GM23338 (cell line): ENCODE data around the gene ANTXR1. TPM values are rescaled to one million over a fixed set of nuclear protein-coding genes. Genes with fewer than 3 reads are reported as not detected.

ENCODE experiments used
- ATAC-seq: fragments of 200-7000 bp; cut with Tn5 transposase; 3 replicates; pipeline ENCODE4 v1.9.1; 2020
- DNase-seq: peaks from one replicate; pipeline ENCODE4 v3.0.0-alpha.2; 2015; ENCODE audit warnings: low spot score
- H2AFZ ChIP-seq: fragments of 200-600 bp; sonication (generic); 2 replicates; pipeline ENCODE4 v1.8.0; 2016; ENCODE audit warnings: antibody characterized with exemption, mild to moderate bottlenecking, moderate library complexity
- H3F3A ChIP-seq: fragments of 200-600 bp; sonication (generic); replicated peaks from 2 replicates; pipeline ENCODE4 v1.8.0; 2017; ENCODE audit warnings: antibody characterized with exemption, mixed run types, low read depth
- H3K27ac ChIP-seq: fragments of 200-600 bp; sonication (generic); 2 replicates; pipeline ENCODE4 v1.6.1; 2016; ENCODE audit warnings: low read depth
- H3K27me3 ChIP-seq: fragments of 200-600 bp; sonication (generic); 2 replicates; pipeline ENCODE4 v1.8.0; 2016; ENCODE audit warnings: mild to moderate bottlenecking, mixed run types, moderate library complexity; ENCODE audit not compliant: insufficient read depth
- H3K36me3 ChIP-seq: fragments of 200-600 bp; sonication (generic); 2 replicates; pipeline ENCODE4 v1.8.0; 2016; ENCODE audit warnings: mild to moderate bottlenecking; ENCODE audit not compliant: insufficient read depth
- H3K4me1 ChIP-seq: fragments of 200-600 bp; sonication (generic); 2 replicates; pipeline ENCODE4 v1.8.0; 2016; ENCODE audit warnings: mild to moderate bottlenecking, moderate library complexity; ENCODE audit not compliant: insufficient read depth
- H3K4me2 ChIP-seq: fragments of 200-600 bp; sonication (generic); 2 replicates; pipeline ENCODE4 v1.7.1; 2017; ENCODE audit warnings: mixed run types
- H3K4me3 ChIP-seq: fragments of 200-600 bp; sonication (generic); 2 replicates; pipeline ENCODE4 v1.6.1; 2016; ENCODE audit warnings: mixed run types
- H3K79me2 ChIP-seq: fragments of 200-600 bp; sonication (generic); replicated peaks from 2 replicates; pipeline ENCODE4 v1.8.0; 2017; ENCODE audit warnings: mild to moderate bottlenecking; ENCODE audit not compliant: insufficient read depth
- H3K9me2 ChIP-seq: fragments of 200-600 bp; sonication (generic); 2 replicates; pipeline ENCODE4 v1.8.0; 2017; ENCODE audit not compliant: insufficient read depth
- H4K20me1 ChIP-seq: fragments of 200-600 bp; sonication (generic); replicated peaks from 2 replicates; pipeline ENCODE4 v1.8.0; 2017; ENCODE audit warnings: mild to moderate bottlenecking; ENCODE audit not compliant: insufficient read depth
- H3K27ac Mint-ChIP-seq: 2 replicates; pipeline ENCODE4 v1.8.0; 2020; ENCODE audit warnings: inconsistent platforms, mild to moderate bottlenecking, moderate library complexity, mixed read lengths
- H3K27me3 Mint-ChIP-seq: 3 replicates; pipeline ENCODE4 v1.8.0; 2022; ENCODE audit warnings: low read depth, mild to moderate bottlenecking, moderate library complexity, mixed read lengths, inconsistent platforms; ENCODE audit not compliant: insufficient read depth, poor library complexity
- H3K36me3 Mint-ChIP-seq: 3 replicates; pipeline ENCODE4 v1.8.0; 2021; ENCODE audit warnings: low read depth, mild to moderate bottlenecking, inconsistent platforms, moderate library complexity, mixed read lengths
- H3K4me1 Mint-ChIP-seq: 3 replicates; pipeline ENCODE4 v1.8.0; 2020; ENCODE audit warnings: mild to moderate bottlenecking, inconsistent platforms, mixed read lengths
- H3K4me3 Mint-ChIP-seq: 3 replicates; pipeline ENCODE4 v1.8.0; 2021; ENCODE audit warnings: moderate library complexity, mild to moderate bottlenecking, inconsistent platforms, mixed read lengths
- H3K9me3 Mint-ChIP-seq: 3 replicates; pipeline ENCODE4 v1.8.0; 2020; ENCODE audit warnings: moderate library complexity, mild to moderate bottlenecking, inconsistent platforms, mixed read lengths
- CREB1 ChIP-seq: fragments of 250-450 bp; sonication (Bioruptor Pico); IDR thresholded peaks from 2 replicates; pipeline ENCODE4 v1.5.0; 2020; ENCODE audit warnings: low read depth, mild to moderate bottlenecking, moderate library complexity
- EZH2 ChIP-seq: fragments of 200-600 bp; sonication (generic); IDR thresholded peaks from one replicate; pipeline ENCODE4 v1.8.0; 2017; ENCODE audit warnings: antibody characterized with exemption, mild to moderate bottlenecking, low read depth; ENCODE audit not compliant: unreplicated experiment
- EZH2phosphoT487 ChIP-seq: fragments of 200-600 bp; sonication (generic); IDR thresholded peaks from one replicate; pipeline ENCODE4 v1.8.1; 2018; ENCODE audit warnings: antibody characterized with exemption; ENCODE audit not compliant: unreplicated experiment
- JUNB ChIP-seq: IDR thresholded peaks from one replicate; pipeline ENCODE4 v1.6.1; 2016; ENCODE audit warnings: antibody characterized with exemption; ENCODE audit not compliant: unreplicated experiment
- NANOG ChIP-seq: IDR thresholded peaks from 2 replicates; pipeline ENCODE4 v1.6.1; 2016; ENCODE audit warnings: antibody characterized with exemption, borderline replicate concordance
- POLR2AphosphoS5 ChIP-seq: IDR thresholded peaks from 2 replicates; pipeline ENCODE4 v1.6.1; 2016; ENCODE audit warnings: antibody characterized with exemption, low read depth
- STAT1 ChIP-seq: IDR thresholded peaks from one replicate; pipeline ENCODE4 v1.6.1; 2016; ENCODE audit warnings: antibody characterized with exemption; ENCODE audit not compliant: unreplicated experiment
- ZNF114 ChIP-seq: fragments of 250-450 bp; sonication (Bioruptor Pico); IDR thresholded peaks from 2 replicates; pipeline ENCODE4 v1.5.0; 2020; ENCODE audit warnings: mild to moderate bottlenecking, moderate library complexity
- ZNF331 ChIP-seq: fragments of 250-450 bp; sonication (Bioruptor Pico); IDR thresholded peaks from 2 replicates; pipeline ENCODE4 v1.5.0; 2020; ENCODE audit warnings: low read depth, mild to moderate bottlenecking, moderate library complexity
- polyA plus RNA-seq: library from polyadenylated mRNA; unstranded; fragments of >200 nt; fragmentation: Nextera tagmentation; extraction: Ambion mirVana; gene quantifications from 2 replicates; pipeline ENCODE4 v1.2.1, GENCODE V29; 2016
- total RNA-seq: library from RNA; depleted of rRNA; stranded (reverse); fragments of >200 nt; shearing (Covaris generic); gene quantifications from 2 replicates; pipeline ENCODE4 v1.2.3, GENCODE V29; 2014
- TF ChIP-seq, protein P1 (sequence below): fragments of 250-450 bp; sonication (Bioruptor Pico); IDR thresholded peaks from 2 replicates; pipeline ENCODE4 v1.5.0; 2020; ENCODE audit warnings: mild to moderate bottlenecking, moderate library complexity
- TF ChIP-seq, protein P2 (sequence below): IDR thresholded peaks from one replicate; pipeline ENCODE4 v1.6.1; 2018; ENCODE audit warnings: antibody characterized with exemption; ENCODE audit not compliant: unreplicated experiment
- TF ChIP-seq, protein P3 (sequence below), 2 experiments: fragments of 200-600 bp in 1 of 2; sonication (generic) in 1 of 2; conservative IDR thresholded peaks; 2 replicates each; pipeline versions ENCODE4 v1.5.1 to v1.6.1; 2016 to 2017; ENCODE audit warnings: antibody characterized with exemption in 2 of 2, low read depth in 2 of 2, mild to moderate bottlenecking in 2 of 2, moderate library complexity in 1 of 2
- TF ChIP-seq, protein P4 (sequence below): IDR thresholded peaks from 2 replicates; pipeline ENCODE4 v1.6.1; 2016; ENCODE audit warnings: antibody characterized with exemption

The ANTXR1 gene
- total and polyA plus RNA-seq, 2 experiments from 2014 or later, result 16.1 to 23.1 TPM

DNA sequence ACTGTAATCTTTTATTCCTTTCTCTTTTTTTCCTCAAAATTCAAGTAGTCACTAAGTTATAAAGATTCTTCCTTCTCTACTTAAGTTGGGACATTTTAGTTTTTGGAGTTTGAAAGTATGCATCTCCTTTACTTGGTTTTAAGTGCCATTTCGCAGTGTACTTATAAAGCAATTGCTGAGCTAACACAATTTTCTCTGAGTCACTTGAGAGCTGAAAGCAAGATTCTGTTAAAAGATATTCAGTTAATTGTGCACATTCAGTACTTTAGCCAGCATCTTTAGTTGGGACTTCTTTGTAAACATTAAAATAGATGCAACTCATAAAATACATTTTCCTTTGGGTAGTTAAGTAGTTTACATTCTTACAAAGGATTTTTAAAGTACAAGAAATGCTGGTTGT is 238.0 kb downstream of the ANTXR1 start:
- Histone ChIP-seq H4K20me1 (no peaks in the 10 kb centered on the region), H3K27me3 (no peaks in the 10 kb centered on the region), H3K79me2 (no peaks in the 10 kb centered on the region), H3K4me1 (no peaks in the 10 kb centered on the region), H3K4me2 (no peak overlapping the region), H3K9me2 (no peaks in the 10 kb centered on the region), H2AFZ (no peak overlapping the region), H3F3A (no peaks in the 10 kb centered on the region), H3K27ac (no peak overlapping the region), H3K36me3 (no peaks in the 10 kb centered on the region), H3K4me3 (no peak overlapping the region)
- Mint-ChIP-seq H3K4me3 (no peak overlapping the region), H3K27me3 (no peaks in the 10 kb centered on the region), H3K27ac (no peak overlapping the region), H3K9me3 (no peaks in the 10 kb centered on the region), H3K36me3 (peaks cover 11% of the 10 kb centered on the region), H3K4me1 (no peaks in the 10 kb centered on the region)
- TF ChIP-seq, protein P1, sequence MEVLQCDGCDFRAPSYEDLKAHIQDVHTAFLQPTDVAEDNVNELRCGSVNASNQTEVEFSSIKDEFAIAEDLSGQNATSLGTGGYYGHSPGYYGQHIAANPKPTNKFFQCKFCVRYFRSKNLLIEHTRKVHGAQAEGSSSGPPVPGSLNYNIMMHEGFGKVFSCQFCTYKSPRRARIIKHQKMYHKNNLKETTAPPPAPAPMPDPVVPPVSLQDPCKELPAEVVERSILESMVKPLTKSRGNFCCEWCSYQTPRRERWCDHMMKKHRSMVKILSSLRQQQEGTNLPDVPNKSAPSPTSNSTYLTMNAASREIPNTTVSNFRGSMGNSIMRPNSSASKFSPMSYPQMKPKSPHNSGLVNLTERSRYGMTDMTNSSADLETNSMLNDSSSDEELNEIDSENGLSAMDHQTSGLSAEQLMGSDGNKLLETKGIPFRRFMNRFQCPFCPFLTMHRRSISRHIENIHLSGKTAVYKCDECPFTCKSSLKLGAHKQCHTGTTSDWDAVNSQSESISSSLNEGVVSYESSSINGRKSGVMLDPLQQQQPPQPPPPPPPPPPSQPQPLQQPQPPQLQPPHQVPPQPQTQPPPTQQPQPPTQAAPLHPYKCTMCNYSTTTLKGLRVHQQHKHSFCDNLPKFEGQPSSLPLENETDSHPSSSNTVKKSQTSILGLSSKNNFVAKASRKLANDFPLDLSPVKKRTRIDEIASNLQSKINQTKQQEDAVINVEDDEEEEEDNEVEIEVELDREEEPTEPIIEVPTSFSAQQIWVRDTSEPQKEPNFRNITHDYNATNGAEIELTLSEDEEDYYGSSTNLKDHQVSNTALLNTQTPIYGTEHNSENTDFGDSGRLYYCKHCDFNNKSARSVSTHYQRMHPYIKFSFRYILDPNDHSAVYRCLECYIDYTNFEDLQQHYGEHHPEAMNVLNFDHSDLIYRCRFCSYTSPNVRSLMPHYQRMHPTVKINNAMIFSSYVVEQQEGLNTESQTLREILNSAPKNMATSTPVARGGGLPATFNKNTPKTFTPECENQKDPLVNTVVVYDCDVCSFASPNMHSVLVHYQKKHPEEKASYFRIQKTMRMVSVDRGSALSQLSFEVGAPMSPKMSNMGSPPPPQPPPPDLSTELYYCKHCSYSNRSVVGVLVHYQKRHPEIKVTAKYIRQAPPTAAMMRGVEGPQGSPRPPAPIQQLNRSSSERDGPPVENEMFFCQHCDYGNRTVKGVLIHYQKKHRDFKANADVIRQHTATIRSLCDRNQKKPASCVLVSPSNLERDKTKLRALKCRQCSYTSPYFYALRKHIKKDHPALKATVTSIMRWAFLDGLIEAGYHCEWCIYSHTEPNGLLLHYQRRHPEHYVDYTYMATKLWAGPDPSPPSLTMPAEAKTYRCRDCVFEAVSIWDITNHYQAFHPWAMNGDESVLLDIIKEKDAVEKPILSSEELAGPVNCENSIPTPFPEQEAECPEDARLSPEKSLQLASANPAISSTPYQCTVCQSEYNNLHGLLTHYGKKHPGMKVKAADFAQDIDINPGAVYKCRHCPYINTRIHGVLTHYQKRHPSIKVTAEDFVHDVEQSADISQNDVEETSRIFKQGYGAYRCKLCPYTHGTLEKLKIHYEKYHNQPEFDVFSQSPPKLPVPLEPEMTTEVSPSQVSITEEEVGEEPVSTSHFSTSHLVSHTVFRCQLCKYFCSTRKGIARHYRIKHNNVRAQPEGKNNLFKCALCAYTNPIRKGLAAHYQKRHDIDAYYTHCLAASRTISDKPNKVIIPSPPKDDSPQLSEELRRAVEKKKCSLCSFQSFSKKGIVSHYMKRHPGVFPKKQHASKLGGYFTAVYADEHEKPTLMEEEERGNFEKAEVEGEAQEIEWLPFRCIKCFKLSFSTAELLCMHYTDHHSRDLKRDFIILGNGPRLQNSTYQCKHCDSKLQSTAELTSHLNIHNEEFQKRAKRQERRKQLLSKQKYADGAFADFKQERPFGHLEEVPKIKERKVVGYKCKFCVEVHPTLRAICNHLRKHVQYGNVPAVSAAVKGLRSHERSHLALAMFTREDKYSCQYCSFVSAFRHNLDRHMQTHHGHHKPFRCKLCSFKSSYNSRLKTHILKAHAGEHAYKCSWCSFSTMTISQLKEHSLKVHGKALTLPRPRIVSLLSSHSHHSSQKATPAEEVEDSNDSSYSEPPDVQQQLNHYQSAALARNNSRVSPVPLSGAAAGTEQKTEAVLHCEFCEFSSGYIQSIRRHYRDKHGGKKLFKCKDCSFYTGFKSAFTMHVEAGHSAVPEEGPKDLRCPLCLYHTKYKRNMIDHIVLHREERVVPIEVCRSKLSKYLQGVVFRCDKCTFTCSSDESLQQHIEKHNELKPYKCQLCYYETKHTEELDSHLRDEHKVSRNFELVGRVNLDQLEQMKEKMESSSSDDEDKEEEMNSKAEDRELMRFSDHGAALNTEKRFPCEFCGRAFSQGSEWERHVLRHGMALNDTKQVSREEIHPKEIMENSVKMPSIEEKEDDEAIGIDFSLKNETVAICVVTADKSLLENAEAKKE (CRISPR knock-in tag), result no peak
- TF ChIP-seq, protein P2, sequence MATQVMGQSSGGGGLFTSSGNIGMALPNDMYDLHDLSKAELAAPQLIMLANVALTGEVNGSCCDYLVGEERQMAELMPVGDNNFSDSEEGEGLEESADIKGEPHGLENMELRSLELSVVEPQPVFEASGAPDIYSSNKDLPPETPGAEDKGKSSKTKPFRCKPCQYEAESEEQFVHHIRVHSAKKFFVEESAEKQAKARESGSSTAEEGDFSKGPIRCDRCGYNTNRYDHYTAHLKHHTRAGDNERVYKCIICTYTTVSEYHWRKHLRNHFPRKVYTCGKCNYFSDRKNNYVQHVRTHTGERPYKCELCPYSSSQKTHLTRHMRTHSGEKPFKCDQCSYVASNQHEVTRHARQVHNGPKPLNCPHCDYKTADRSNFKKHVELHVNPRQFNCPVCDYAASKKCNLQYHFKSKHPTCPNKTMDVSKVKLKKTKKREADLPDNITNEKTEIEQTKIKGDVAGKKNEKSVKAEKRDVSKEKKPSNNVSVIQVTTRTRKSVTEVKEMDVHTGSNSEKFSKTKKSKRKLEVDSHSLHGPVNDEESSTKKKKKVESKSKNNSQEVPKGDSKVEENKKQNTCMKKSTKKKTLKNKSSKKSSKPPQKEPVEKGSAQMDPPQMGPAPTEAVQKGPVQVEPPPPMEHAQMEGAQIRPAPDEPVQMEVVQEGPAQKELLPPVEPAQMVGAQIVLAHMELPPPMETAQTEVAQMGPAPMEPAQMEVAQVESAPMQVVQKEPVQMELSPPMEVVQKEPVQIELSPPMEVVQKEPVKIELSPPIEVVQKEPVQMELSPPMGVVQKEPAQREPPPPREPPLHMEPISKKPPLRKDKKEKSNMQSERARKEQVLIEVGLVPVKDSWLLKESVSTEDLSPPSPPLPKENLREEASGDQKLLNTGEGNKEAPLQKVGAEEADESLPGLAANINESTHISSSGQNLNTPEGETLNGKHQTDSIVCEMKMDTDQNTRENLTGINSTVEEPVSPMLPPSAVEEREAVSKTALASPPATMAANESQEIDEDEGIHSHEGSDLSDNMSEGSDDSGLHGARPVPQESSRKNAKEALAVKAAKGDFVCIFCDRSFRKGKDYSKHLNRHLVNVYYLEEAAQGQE, result no peak
- TF ChIP-seq, protein P3, sequence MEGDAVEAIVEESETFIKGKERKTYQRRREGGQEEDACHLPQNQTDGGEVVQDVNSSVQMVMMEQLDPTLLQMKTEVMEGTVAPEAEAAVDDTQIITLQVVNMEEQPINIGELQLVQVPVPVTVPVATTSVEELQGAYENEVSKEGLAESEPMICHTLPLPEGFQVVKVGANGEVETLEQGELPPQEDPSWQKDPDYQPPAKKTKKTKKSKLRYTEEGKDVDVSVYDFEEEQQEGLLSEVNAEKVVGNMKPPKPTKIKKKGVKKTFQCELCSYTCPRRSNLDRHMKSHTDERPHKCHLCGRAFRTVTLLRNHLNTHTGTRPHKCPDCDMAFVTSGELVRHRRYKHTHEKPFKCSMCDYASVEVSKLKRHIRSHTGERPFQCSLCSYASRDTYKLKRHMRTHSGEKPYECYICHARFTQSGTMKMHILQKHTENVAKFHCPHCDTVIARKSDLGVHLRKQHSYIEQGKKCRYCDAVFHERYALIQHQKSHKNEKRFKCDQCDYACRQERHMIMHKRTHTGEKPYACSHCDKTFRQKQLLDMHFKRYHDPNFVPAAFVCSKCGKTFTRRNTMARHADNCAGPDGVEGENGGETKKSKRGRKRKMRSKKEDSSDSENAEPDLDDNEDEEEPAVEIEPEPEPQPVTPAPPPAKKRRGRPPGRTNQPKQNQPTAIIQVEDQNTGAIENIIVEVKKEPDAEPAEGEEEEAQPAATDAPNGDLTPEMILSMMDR (conservative IDR thresholded peaks at IDR 0.05; ENCODE audit: low read depth in 2 of 2), result no peak
- TF ChIP-seq JUNB (no peak), ZNF114 (CRISPR knock-in tag) (no peak), STAT1 (no peak), POLR2AphosphoS5 (no peak), NANOG (no peak), EZH2phosphoT487 (no peak), ZNF331 (no peak), CREB1 (CRISPR knock-in tag) (no peak), EZH2 (no peak)
- TF ChIP-seq, protein P4, sequence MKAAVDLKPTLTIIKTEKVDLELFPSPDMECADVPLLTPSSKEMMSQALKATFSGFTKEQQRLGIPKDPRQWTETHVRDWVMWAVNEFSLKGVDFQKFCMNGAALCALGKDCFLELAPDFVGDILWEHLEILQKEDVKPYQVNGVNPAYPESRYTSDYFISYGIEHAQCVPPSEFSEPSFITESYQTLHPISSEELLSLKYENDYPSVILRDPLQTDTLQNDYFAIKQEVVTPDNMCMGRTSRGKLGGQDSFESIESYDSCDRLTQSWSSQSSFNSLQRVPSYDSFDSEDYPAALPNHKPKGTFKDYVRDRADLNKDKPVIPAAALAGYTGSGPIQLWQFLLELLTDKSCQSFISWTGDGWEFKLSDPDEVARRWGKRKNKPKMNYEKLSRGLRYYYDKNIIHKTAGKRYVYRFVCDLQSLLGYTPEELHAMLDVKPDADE, result no peak
- ATAC-seq (no peak), DNase-seq (no peak)
